K562 (cell line): ENCODE measurements around the gene TMEM95. TPM values are rescaled to one million over a fixed set of nuclear protein-coding genes. Genes with fewer than 3 reads are reported as not detected.

Experiments used
- ATAC-seq: fragments of 200-7000 bp; cut with Tn5 transposase; 3 replicates; pipeline ENCODE4 v1.9.1; 2020; ENCODE audit warnings: moderate library complexity
- BruUV-seq: library from RNA; stranded (reverse); fragments of 400-500 nt; replicated peaks from 2 replicates; lab custom pipeline; 2021; lab: Mats Ljungman, UMichigan
- CTCF ChIA-PET: fragments of 300-600 bp; formaldehyde crosslinking; extraction: SDS; loops from one replicate; lab custom pipeline; 2021; ENCODE audit warnings: low intra/inter-chr PET ratio; lab: Yijun Ruan, JAX
- POLR2A ChIA-PET: fragments of 300-600, 350-650 bp; sonication (Branson Sonifier 250); formaldehyde crosslinking; extraction: SDS; loops from one replicate; lab custom pipeline; 2021; ENCODE audit warnings: antibody characterized with exemption, inconsistent platforms; lab: Yijun Ruan, JAX
- DNase-seq, 4 experiments: peaks; one replicate each; pipeline versions ENCODE4 v3.0.0 to v3.0.0-alpha.2; 2011 to 2018; ENCODE audit warnings: low spot score in 3 of 4, mixed read lengths in 3 of 4; ENCODE audit errors: extremely low read depth in 1 of 4
- FAIRE-seq: peaks from 2 replicates; lab custom pipeline; 2011; peaks lifted over from hg19 to GRCh38; lab: Jason Lieb, UNC
- H2AFZ ChIP-seq: 2 replicates; pipeline ENCODE4 v1.6.0; 2011; ENCODE audit warnings: low read depth, low read length, control low read depth, inconsistent platforms
- H3K27ac ChIP-seq: fragments of 200-600 bp; 3 replicates; pipeline ENCODE4 v1.8.0; 2011; ENCODE audit warnings: low read depth, mild to moderate bottlenecking, control low read depth, inconsistent platforms, low read length, moderate library complexity, mixed read lengths; ENCODE audit errors: extremely low read depth
- H3K27me3 ChIP-seq, 2 experiments: fragments of 300-600 bp in 1 of 2; 2 replicates in 1 of 2; 3 replicates in 1 of 2; pipeline versions ENCODE4 v1.6.0 to v1.8.0; 2011; ENCODE audit warnings: inconsistent platforms in 2 of 2, low read length in 2 of 2, mild to moderate bottlenecking in 1 of 2, mixed read lengths in 1 of 2, moderate library complexity in 1 of 2; ENCODE audit not compliant: control insufficient read depth in 2 of 2, insufficient read depth in 2 of 2
- H3K36me3 ChIP-seq: fragments of 300-600 bp; 3 replicates; pipeline ENCODE4 v1.8.0; 2011; ENCODE audit warnings: mild to moderate bottlenecking, low read length, inconsistent platforms; ENCODE audit not compliant: control insufficient read depth, insufficient read depth
- H3K4me1 ChIP-seq, 2 experiments: fragments of 200-600 bp in 1 of 2; replicated peaks in 1 of 2; 2 replicates in 1 of 2; 3 replicates in 1 of 2; pipeline versions ENCODE4 v1.5.1 to v1.8.0; 2011; ENCODE audit warnings: inconsistent platforms in 2 of 2, low read length in 2 of 2, mild to moderate bottlenecking in 1 of 2, mixed read lengths in 1 of 2, moderate library complexity in 1 of 2; ENCODE audit not compliant: control insufficient read depth in 2 of 2, insufficient read depth in 2 of 2
- H3K4me2 ChIP-seq: 2 replicates; pipeline ENCODE4 v1.6.1; 2011; ENCODE audit warnings: low read length, control low read depth, inconsistent platforms, mixed read lengths; ENCODE audit not compliant: insufficient read depth
- H3K4me3 ChIP-seq: fragments of 200-600 bp; sonication (generic), shearing (Covaris generic); 2 replicates; pipeline ENCODE4 v1.5.1; 2016; ENCODE audit warnings: control low read depth, inconsistent platforms
- H3K79me2 ChIP-seq: fragments of 200-600 bp; 3 replicates; pipeline ENCODE4 v1.8.0; 2011; ENCODE audit warnings: low read length, inconsistent platforms; ENCODE audit not compliant: control insufficient read depth, insufficient read depth
- H3K9ac ChIP-seq, 2 experiments: 2 replicates each; pipeline versions ENCODE4 v1.6.0 to v1.6.1; 2011; ENCODE audit warnings: low read depth in 2 of 2, low read length in 2 of 2, control low read depth in 1 of 2, inconsistent platforms in 1 of 2, mild to moderate bottlenecking in 1 of 2, mixed read lengths in 1 of 2; ENCODE audit not compliant: insufficient read depth in 1 of 2
- H3K9me1 ChIP-seq: one replicate; pipeline ENCODE4 v1.6.0; 2011; ENCODE audit warnings: inconsistent platforms, mild to moderate bottlenecking, low read length, moderate library complexity; ENCODE audit not compliant: control insufficient read depth, insufficient read depth
- H3K9me3 ChIP-seq: replicated peaks from 2 replicates; pipeline ENCODE4 v1.5.1; 2011; ENCODE audit warnings: low read depth, low read length, inconsistent platforms; ENCODE audit not compliant: control insufficient read depth, insufficient read depth
- H4K20me1 ChIP-seq: replicated peaks from 2 replicates; pipeline ENCODE4 v1.6.1; 2011; ENCODE audit warnings: low read length, inconsistent platforms, mixed read lengths; ENCODE audit not compliant: control insufficient read depth, insufficient read depth
- TAF1 ChIP-seq: IDR thresholded peaks from 2 replicates; pipeline ENCODE4 v1.6.1; 2011; ENCODE audit warnings: mild to moderate bottlenecking, low read length, moderate library complexity; ENCODE audit not compliant: insufficient read depth, control insufficient read depth, severe bottlenecking; ENCODE audit errors: extremely low read depth
- WGBS: fragments of 100-300 bp; shearing (Covaris generic); methylation state at CpG from one replicate; pipeline ENCODE4 v1.1.6; 2016; ENCODE audit warnings: low coverage, mixed read lengths; ENCODE audit not compliant: insufficient coverage; ENCODE audit errors: missing lambda C conversion rate; 5-methylcytosine and 5-hydroxymethylcytosine counted together
- in situ Hi-C: fragments of 300-500 bp; cut with MboI; formaldehyde crosslinking; loops from 4 replicates; pipeline ENCODE4 v1.15.0; 2018; ENCODE audit warnings: inconsistent platforms, mixed read lengths
- intact Hi-C: fragments of 100-400 bp; cut with micrococcal nuclease; formaldehyde crosslinking; loops from 2 replicates; pipeline ENCODE4 v1.14.2; 2022
- polyA plus RNA-seq, 8 experiments: library from polyadenylated mRNA; depleted of rRNA in 4 of 8; stranded (reverse) in 5 of 8; unstranded in 3 of 8; fragments of >200 nt; fragmentation: Nextera tagmentation in 2 of 8; fragmentation: Illumina TruSeq in 1 of 8; extraction: Ambion mirVana in 2 of 8; extraction: Trizol in 1 of 8; gene quantifications; 2 replicates each; pipeline versions ENCODE4 v1.2.1 to v1.2.3, GENCODE V29; 2011 to 2014; ENCODE audit warnings: inconsistent platforms in 1 of 8, missing spikeins in 1 of 8
- total RNA-seq, 7 experiments: library from RNA; depleted of rRNA in 6 of 7; stranded (reverse); fragments of >200 nt in 6 of 7; fragmentation: Illumina TruSeq in 2 of 7; extraction: Trizol in 2 of 7; gene quantifications; 2 replicates each; pipeline versions ENCODE4 v1.2.1 to v1.2.3, GENCODE V29; 2011 to 2021; ENCODE audit warnings: low replicate concordance in 1 of 7
- TF ChIP-seq, protein P1 (sequence below), 3 experiments: IDR thresholded peaks in 2 of 3; conservative IDR thresholded peaks in 1 of 3; 2 replicates each; pipeline ENCODE4 v1.5.1; 2011 to 2012; ENCODE audit warnings: low read length in 3 of 3, mild to moderate bottlenecking in 3 of 3, control low read depth in 2 of 3, improper control_type of control experiment in 1 of 3, inconsistent platforms in 1 of 3, low read depth in 1 of 3, mixed read lengths in 1 of 3, moderate library complexity in 1 of 3; ENCODE audit not compliant: insufficient read depth in 2 of 3

TMEM95 gene
- total and polyA plus RNA-seq, 9 of the 15 experiments (the other 6 are each of a cell fraction or from before 2014, with no cell fraction given): not detected

DNA sequence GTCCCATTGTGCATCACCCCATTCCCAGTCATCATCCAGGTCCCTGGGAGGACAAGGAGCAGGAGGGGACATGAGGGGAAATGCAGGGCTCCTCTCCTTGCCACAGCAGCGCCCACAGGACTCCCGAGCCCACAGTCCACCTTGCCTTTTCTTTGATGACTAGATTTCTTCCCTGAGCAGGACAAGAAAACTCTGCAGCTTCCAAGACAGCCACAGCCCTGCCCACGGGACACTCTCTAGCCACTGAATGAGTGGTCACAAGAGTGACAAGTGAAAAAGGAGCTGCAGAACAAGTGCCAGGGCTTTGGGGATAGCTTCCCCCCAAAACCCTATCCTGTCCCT, 30.5 kb upstream of the TMEM95 start:
- FAIRE-seq (no peak), DNase-seq (no peak), ATAC-seq (no peak)
- CTCF ChIA-PET: interaction anchor here (1.2 to 2.4 kb wide), 2 partner anchors 21 to 236 kb away, joined by 3 to 13 read pairs; no protein-coding TSS in a partner anchor
- Histone ChIP-seq H2AFZ (no peak overlapping the region), H3K4me2 (no peak overlapping the region), H3K27ac (no peak overlapping the region), H3K36me3 (peaks cover 66% of the 10 kb centered on the region; the same call in 2 of the 3 replicates), H3K9me3 (no peaks in the 10 kb centered on the region), H3K9ac (peak overlapping the region in 1 of 2 experiments; percentile 43; a peak in 1 of 4 replicates), H3K4me3 (no peak overlapping the region), H3K27me3 (no peaks in the 10 kb centered on the region), H3K4me1 (peaks cover 0 to 23% of the 10 kb centered on the region in 2 experiments; a peak in 3 of 5 replicates), H4K20me1 (no peaks in the 10 kb centered on the region), H3K79me2 (peaks cover 16% of the 10 kb centered on the region), H3K9me1 (no peaks in the 10 kb centered on the region)
- TF ChIP-seq, protein P1, sequence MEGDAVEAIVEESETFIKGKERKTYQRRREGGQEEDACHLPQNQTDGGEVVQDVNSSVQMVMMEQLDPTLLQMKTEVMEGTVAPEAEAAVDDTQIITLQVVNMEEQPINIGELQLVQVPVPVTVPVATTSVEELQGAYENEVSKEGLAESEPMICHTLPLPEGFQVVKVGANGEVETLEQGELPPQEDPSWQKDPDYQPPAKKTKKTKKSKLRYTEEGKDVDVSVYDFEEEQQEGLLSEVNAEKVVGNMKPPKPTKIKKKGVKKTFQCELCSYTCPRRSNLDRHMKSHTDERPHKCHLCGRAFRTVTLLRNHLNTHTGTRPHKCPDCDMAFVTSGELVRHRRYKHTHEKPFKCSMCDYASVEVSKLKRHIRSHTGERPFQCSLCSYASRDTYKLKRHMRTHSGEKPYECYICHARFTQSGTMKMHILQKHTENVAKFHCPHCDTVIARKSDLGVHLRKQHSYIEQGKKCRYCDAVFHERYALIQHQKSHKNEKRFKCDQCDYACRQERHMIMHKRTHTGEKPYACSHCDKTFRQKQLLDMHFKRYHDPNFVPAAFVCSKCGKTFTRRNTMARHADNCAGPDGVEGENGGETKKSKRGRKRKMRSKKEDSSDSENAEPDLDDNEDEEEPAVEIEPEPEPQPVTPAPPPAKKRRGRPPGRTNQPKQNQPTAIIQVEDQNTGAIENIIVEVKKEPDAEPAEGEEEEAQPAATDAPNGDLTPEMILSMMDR (IDR thresholded peaks at IDR 0.05 in 2 of 3, conservative IDR thresholded peaks at IDR 0.05 in 1 of 3; ENCODE audit: insufficient read depth in 2 of 3, low read depth in 1 of 3, low read length in 3 of 3): 0 out of 6 replicates have a peak, but pooled peaks of 1 of the 3 experiments have one; percentile 5
- no peak for TF ChIP-seq TAF1
- in situ Hi-C loops: no loop called here
- WGBS: 79% methylated on average over 3 of the region's 3 CpGs
- POLR2A ChIA-PET: no interaction called here
- intact Hi-C loops: no loop called here
- BruUV-seq: no TSS peak
